GM18870 (cell line): ENCODE measurements around the gene C6orf15.

Experiments
- ATAC-seq: cut with Tn5 transposase; IDR thresholded peaks from one replicate; pipeline ENCODE4 v1.9.1; 2021; ENCODE audit warnings: moderate library complexity; ENCODE audit not compliant: unreplicated experiment

The C6orf15 gene

GRCh38 chr6:31110825-31111582 lies 1.4 kb downstream of the C6orf15 start:
- no peak for ATAC-seq

- no peak for ATAC-seq
Measured at GRCh38 chr6:31107052-31107451, 5.3 kb downstream of the C6orf15 start.

GRCh38 chr6:31103136-31103535 lies 9.2 kb downstream of the C6orf15 start:
- ATAC-seq: no peak

GRCh38 chr6:31098449-31098938 lies 13.9 kb downstream of the C6orf15 start:
- ATAC-seq: no peak

GRCh38 chr6:31096656-31097055 lies 15.7 kb downstream of the C6orf15 start:
- no peak for ATAC-seq

GRCh38 chr6:31096215-31096614 lies 16.2 kb downstream of the C6orf15 start:
- ATAC-seq: no peak

- ATAC-seq: no peak
Measured at GRCh38 chr6:31094389-31094881, 17.9 kb downstream of the C6orf15 start.

- no peak for ATAC-seq
Measured at GRCh38 chr6:31092769-31093505, 19.4 kb downstream of the C6orf15 start.

DNA sequence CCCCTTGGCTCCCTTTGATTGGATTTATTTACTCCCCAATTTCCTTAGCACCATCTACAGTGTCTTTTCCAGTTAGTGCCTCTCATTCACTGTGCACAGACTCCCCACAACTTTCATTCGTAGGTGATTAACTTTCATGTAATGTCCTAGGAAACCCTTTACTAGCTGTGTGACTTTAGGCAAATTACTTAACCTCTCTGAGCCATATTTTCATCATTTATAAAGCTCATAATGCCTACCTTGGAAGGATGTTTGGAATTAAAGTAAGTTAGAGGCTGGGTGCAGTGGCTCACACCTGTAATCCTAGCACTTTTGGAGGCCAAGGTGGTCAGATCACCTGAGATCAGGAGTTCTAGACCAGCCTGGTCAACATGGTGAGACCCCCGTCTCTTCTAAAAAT lies 20.1 kb downstream of the C6orf15 start:
- no peak for ATAC-seq

DNA sequence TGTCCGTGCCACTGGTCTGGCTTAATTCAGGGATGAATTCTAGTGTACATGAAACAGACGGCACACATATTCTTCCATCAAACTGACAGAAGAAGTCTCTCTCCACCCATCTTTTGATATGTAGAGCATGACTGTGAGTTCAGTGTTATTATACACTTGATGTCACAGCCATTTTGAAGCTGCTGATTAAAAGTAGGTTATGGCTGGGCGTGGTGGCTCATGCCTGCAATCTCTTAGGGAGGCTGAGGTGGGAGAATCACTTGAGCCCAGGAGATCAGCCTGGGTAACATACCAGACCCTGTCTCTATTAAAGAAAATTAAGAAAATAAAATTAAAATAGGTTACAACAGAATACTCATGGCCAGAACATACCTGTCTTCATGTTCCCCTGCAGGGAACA lies 20.7 kb downstream of the C6orf15 start:
- no peak for ATAC-seq

- ATAC-seq: no peak
Measured at GRCh38 chr6:31090973-31091364, 21.4 kb downstream of the C6orf15 start.

- ATAC-seq: no peak
Measured at GRCh38 chr6:31090275-31090972, 22.0 kb downstream of the C6orf15 start.

GRCh38 chr6:31087494-31088089 lies 24.8 kb downstream of the C6orf15 start:
- ATAC-seq: no peak

DNA sequence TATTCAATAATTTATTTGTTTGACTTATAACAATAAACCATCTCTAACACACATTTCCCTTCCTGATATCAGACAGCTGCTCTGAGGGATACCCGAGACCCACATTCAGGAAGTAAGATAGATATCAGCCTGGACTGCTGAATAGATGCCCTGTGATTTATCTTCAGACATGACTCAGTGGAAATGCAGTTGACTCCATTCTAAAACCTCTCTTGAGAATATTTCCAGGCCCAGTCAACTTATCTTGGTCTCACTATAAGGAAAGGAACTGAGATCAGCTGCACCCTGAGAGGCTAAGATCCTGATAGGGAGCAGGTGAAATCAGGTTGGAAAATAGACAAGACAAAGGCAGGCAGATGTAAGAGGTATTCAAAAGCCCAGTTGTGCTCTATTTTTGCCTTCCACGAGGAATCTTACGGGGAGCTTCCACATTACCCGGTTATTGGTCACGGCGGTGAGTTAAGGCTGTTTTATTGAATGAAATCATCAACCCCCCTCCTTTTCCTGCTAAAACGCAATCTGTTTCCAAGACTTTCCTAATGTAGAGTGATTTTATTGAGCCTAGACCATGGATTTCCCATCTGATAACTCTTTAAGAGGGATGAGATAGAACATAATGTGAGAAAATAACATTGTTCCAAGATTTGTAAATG lies 25.5 kb downstream of the C6orf15 start:
- ATAC-seq: no peak

DNA sequence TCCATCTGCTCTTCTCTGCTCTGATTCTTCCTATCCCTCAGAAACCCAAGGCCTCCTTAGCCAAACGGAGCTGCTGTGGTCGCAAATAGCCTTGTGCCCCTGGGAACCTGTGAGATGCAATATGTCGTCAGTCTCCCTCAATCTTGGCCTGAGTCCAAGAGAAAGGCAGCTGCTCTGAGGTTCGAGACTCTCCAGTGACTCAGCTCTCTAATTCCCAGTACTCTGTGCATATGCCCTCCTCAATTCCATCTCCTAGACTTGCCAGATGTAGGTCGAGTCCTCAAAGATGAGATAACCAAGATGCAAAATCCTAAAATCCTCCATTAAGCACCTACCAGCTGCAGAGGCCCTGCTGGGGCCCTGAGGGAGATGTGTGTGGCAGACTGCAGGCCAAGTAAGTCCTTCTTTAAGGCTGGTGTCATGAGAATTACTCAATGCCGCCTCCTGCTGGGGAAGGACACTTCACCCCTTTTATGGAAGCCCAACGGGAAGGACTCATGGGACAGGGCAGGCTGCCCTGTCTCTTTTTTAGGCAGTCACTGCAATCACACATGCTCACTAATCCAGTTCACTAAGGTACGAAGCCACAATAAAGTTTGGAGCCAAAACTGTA lies 28.5 kb downstream of the C6orf15 start:
- no peak for ATAC-seq

DNA sequence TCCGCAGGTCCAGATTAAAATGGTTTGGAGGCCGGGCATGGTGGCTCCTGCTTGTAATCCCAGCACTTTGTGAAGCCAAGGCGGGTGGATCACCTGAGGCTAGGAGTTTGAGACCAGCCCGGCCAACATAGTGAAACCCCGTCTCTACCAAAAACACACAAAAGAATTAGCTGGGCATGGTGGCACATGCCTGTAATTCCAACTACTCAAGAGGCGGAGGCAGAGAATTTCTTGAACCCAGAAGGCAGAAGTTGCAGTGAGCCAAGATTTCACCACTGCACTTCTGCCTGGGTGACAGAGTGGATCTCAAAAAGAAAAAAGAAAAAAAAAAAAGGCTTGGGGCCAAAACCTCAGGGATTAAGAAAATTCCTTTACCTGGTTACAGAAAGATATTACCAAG lies 30.5 kb downstream of the C6orf15 start:
- ATAC-seq: no peak

DNA sequence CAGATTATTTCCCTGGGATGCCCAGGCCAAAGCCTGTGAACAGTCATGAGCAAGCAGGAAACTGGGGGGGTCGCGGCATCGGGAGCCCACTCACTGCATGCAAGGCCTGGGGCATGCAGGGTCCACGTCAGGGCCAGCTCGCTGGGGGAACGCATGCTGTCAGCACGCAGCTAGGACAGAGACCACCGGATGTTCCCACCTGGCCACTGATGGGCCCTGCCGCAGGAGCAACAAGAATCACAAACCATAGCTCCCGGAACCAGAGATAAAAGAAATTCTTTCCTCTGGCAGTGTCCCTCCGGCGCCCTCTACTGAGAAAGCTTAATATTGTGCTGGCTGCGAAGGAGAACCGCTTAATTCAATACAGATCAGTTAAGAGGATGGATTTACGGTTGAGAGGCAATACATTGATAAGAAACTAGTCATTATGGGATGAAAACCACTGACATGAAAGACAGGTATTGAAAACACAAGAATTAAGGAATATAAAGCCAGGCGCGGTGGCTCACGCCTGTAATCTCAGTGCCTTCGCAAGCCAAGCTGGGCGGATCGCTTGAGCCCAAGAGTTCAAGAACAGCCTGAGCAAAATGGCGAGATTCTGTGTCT lies 32.6 kb downstream of the C6orf15 start:
- no peak for ATAC-seq

GRCh38 chr6:31076611-31077010 lies 35.8 kb downstream of the C6orf15 start:
- no peak for ATAC-seq

DNA sequence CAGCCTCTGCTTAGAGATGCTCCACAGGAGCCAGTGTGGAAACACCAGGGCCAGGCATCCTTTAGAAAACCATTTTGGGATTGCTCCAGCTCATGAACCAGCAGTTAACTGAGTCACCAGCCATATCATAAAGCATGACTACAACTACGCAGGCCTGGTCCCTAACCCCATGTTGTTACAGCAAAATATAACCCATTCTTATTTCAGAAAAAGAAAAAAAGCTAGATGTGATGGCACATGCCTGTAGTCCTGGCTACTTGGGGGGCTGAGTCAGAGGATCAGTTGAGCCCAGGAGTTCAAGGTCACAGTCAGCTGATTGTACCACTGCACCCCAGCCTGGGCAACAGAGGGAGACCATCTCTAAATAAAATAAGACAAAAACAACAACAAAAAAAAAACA lies 36.8 kb downstream of the C6orf15 start:
- no peak for ATAC-seq

DNA sequence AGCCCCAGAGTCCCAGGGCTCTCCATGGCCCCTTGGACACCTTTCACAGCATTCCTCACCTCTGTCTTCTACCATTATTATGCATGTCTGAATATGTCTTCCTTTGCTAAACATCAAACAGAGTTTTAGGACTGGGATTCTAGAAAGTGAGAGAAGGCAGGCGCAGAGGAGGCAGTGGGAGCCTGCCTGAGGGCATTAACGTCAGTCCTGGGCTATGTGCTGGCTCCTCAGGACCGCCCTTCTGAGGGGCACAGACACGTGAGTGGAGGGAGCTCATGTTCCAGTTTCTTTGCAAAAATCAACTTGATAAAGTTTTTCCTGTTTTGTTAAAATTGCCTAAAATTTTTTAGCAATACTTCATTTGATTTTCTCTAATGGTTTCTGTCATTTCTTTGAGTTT lies 38.0 kb downstream of the C6orf15 start:
- ATAC-seq: no peak
